BE2C (cell line): Measurements from ENCODE around the gene RADIL.
A peak's percentile ranks its signal among the peaks of the same experiment; 100 is the strongest.

ENCODE experiments used
- DNase-seq: peaks from one replicate; pipeline ENCODE4 v3.0.0-alpha.2; 2020
- H3K27me3 ChIP-seq: fragments of 250-450 bp; sonication (Bioruptor Pico); 2 replicates; pipeline ENCODE4 v1.5.1; 2020; ENCODE audit warnings: mild to moderate bottlenecking
- H3K36me3 ChIP-seq: fragments of 250-450 bp; sonication (Bioruptor Pico); 2 replicates; pipeline ENCODE4 v1.5.1; 2020; ENCODE audit warnings: mild to moderate bottlenecking
- H3K4me1 ChIP-seq: fragments of 250-450 bp; sonication (Bioruptor Pico); 2 replicates; pipeline ENCODE4 v1.5.1; 2020
- H3K4me3 ChIP-seq: 2 replicates; pipeline ENCODE4 v1.5.1; 2011; ENCODE audit warnings: low read depth, low read length
- H3K9me3 ChIP-seq: fragments of 250-450 bp; sonication (Bioruptor Pico); 2 replicates; pipeline ENCODE4 v1.5.1; 2020
- CTCF ChIP-seq: IDR thresholded peaks from 2 replicates; pipeline ENCODE4 v1.5.1; 2012; ENCODE audit warnings: mild to moderate bottlenecking, low read depth, low read length

RADIL gene

GRCh38 chr7:4841007-4841784, 42.3 kb downstream of the RADIL start:
- DNase-seq: no peak
- TF ChIP-seq CTCF: no peak
- H3K4me1 ChIP-seq: peaks cover 3% of the 10 kb centered on the region; the same call in 1 of the 2 replicates

GRCh38 chr7:4840079-4840501, 43.4 kb downstream of the RADIL start:
- Histone ChIP-seq H3K4me3 (no peak overlapping the region), H3K4me1 (peaks cover 3% of the 10 kb centered on the region; the same call in 1 of the 2 replicates), H3K9me3 (no peaks in the 10 kb centered on the region), H3K27me3 (no peaks in the 10 kb centered on the region), H3K36me3 (no peaks in the 10 kb centered on the region)
- no peak for TF ChIP-seq CTCF
- DNase-seq: no peak

More at GRCh38 chr7:4841007-4841784, 42.3 kb downstream of the RADIL start:
- Histone ChIP-seq H3K4me3 (no peak overlapping the region), H3K9me3 (no peaks in the 10 kb centered on the region), H3K27me3 (no peaks in the 10 kb centered on the region), H3K36me3 (no peaks in the 10 kb centered on the region)

GRCh38 chr7:4838626-4839334, 44.7 kb downstream of the RADIL start:
- Histone ChIP-seq H3K27me3 (no peaks in the 10 kb centered on the region), H3K4me1 (peaks cover 3% of the 10 kb centered on the region; the same call in 1 of the 2 replicates), H3K9me3 (no peaks in the 10 kb centered on the region), H3K4me3 (no peak overlapping the region), H3K36me3 (no peaks in the 10 kb centered on the region)
- DNase-seq: no peak
- no peak for TF ChIP-seq CTCF

DNA sequence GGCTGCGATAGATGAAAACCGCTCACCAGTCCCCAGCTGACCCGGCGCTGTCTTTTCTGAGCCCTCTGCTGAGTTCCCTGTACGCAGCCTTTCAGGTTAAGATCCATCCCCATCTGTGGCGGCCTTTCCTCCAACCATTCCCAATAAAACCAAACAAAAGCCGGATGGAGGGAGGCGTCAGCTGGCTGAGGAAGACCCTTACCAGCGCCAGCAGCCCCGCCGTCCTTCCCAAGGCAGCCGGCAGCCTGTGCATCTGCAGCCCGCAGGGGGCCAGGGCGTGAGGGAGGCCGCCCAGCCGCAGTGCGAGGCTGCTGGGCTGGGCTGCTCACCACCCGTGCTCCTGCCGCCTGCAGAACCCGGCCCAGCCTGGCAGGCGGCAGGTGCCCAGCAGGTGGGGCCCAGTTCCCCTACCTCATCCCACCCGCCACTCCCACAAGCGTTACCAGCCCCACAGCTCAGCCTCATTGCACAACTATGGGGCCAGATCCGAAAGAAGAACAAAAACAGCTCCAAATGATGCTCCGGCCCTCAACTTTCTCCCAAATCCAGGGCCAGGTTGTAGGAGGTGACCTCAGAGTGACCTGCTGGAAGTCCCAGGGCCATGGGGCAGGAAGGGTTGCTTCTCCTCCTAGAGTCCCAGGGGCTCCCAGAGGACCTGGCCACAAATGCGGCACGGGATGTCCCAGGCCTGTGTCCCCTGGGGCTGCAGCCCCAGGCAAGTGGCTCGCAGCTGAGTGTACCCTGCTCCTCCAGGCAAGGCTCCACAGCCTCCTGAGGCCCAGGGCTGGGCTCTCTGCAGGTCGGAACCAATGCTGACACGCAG, 45.5 kb downstream of the RADIL start:
- H3K36me3 ChIP-seq: no peaks in the 10 kb centered on the region
- H3K4me1 ChIP-seq: peaks cover 3% of the 10 kb centered on the region; the same call in 1 of the 2 replicates
- no peak overlapping the region for H3K4me3 ChIP-seq
- H3K27me3 ChIP-seq: no peaks in the 10 kb centered on the region
- TF ChIP-seq CTCF: 0 out of 2 replicates have a peak, but pooled peaks have one; percentile 5
- DNase-seq: no peak
- no peaks in the 10 kb centered on the region for H3K9me3 ChIP-seq

DNA sequence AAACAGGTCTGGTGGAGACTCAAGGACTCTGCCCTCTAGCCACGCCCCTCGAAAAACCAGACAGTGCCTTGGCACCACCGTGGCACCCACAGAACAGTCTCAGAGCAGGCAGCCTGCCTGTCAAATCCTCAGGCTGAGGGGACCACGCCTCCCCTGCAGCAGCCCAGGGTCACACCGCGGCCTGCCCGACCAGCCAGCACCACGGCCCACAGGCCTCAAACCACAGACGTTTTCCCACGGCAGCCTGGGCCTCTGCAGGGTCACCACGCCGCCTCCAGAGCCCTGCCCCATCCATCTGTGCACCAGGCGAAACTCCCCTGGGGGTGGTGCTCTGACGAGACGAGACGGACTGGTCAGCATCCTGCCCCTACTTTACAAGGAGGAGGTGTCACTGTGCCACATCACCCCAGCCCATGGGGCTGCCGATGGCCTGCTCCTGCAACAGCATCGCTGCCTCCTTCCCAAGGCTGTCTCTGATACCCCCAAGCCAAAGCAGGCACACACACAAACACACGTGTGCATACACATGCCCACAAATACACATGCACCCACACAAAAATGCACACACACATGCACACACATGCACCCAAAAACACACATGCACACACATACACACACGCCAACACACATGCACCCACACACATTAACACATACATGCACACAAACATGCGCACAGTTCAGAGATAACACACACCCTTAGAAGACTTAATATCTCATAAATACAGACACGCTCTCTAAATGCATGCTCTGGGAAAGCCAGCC, 46.3 kb downstream of the RADIL start:
- DNase-seq: no peak
- no peaks in the 10 kb centered on the region for H3K36me3 ChIP-seq
- TF ChIP-seq CTCF: no peak

More for the DNA sequence above, 46.3 kb downstream of the RADIL start:
- H3K4me1 ChIP-seq: peaks cover 3% of the 10 kb centered on the region; the same call in 1 of the 2 replicates
- H3K4me3 ChIP-seq: no peak overlapping the region
- H3K9me3 ChIP-seq: no peaks in the 10 kb centered on the region
- no peaks in the 10 kb centered on the region for H3K27me3 ChIP-seq
